Activated B cell treated with CpG ODN at 0.5 μM for 24 hours (primary cell): ENCODE data around the gene PHLPP1. TPM values are rescaled to one million over a fixed set of nuclear protein-coding genes. Genes with fewer than 3 reads are reported as not detected.

Source experiments
- ATAC-seq: fragments of 200-7000 bp; cut with Tn5 transposase; one replicate; pipeline ENCODE4 v1.10.0; 2021; ENCODE audit warnings: low read depth, mild to moderate bottlenecking, moderate library complexity
- CTCF ChIA-PET: fragments of 350-600 bp; sonication (Branson Sonifier 250); formaldehyde crosslinking; loops from one replicate; lab custom pipeline; 2021; ENCODE audit warnings: antibody characterized with exemption; lab: Charles Lee
- POLR2A ChIA-PET: fragments of 350-600 bp; sonication (Branson Sonifier 250); formaldehyde crosslinking; loops from one replicate; lab custom pipeline; 2021; ENCODE audit warnings: antibody characterized with exemption; lab: Charles Lee
- DNase-seq: peaks from one replicate; pipeline ENCODE4 v3.0.0; 2022
- H3K27ac Mint-ChIP-seq: one replicate; pipeline ENCODE4 v1.8.0; 2020; ENCODE audit warnings: mixed read lengths
- H3K27me3 Mint-ChIP-seq: one replicate; pipeline ENCODE4 v1.8.0; 2021; ENCODE audit warnings: mixed read lengths
- H3K36me3 Mint-ChIP-seq: one replicate; pipeline ENCODE4 v1.8.0; 2021; ENCODE audit warnings: low read depth, mixed read lengths
- H3K4me1 Mint-ChIP-seq: one replicate; pipeline ENCODE4 v1.8.0; 2021; ENCODE audit warnings: mixed read lengths
- H3K4me3 Mint-ChIP-seq: one replicate; pipeline ENCODE4 v1.8.0; 2020; ENCODE audit warnings: mild to moderate bottlenecking, mixed read lengths
- H3K9me3 Mint-ChIP-seq: one replicate; pipeline ENCODE4 v1.8.0; 2020; ENCODE audit warnings: mixed read lengths
- CTCF ChIP-seq: fragments of 200-600 bp; IDR thresholded peaks from one replicate; pipeline ENCODE4 v1.8.0; 2022; ENCODE audit warnings: antibody characterized with exemption, mild to moderate bottlenecking
- intact Hi-C: fragments of 100-400 bp; cut with micrococcal nuclease; formaldehyde crosslinking; loops from one replicate; pipeline ENCODE4 v1.15.1; 2024
- total RNA-seq: library from RNA; stranded (reverse); gene quantifications from 2 replicates; pipeline ENCODE4 v1.2.3, GENCODE V29; 2022

PHLPP1 gene
- total RNA-seq, 1 donor from 2014 or later = 16.1 TPM

GRCh38 chr18:62812242-62812641 lies 96.9 kb downstream of the PHLPP1 start:
- ATAC-seq (no peak), DNase-seq (no peak)
- Mint-ChIP-seq H3K27me3 (no peaks in the 10 kb centered on the region), H3K27ac (no peak overlapping the region), H3K4me1 (peaks cover 17% of the 10 kb centered on the region), H3K9me3 (no peaks in the 10 kb centered on the region), H3K36me3 (no peaks in the 10 kb centered on the region), H3K4me3 (no peak overlapping the region)
- CTCF ChIA-PET = no interaction called here
- POLR2A ChIA-PET = no interaction called here
- intact Hi-C loops = no loop called here
- TF ChIP-seq CTCF = no peak

GRCh38 chr18:62812876-62813275 lies 97.5 kb downstream of the PHLPP1 start:
- CTCF ChIA-PET = no interaction called here
- POLR2A ChIA-PET = no interaction called here
- Mint-ChIP-seq H3K27me3 (no peaks in the 10 kb centered on the region), H3K9me3 (no peaks in the 10 kb centered on the region), H3K27ac (no peak overlapping the region), H3K4me3 (no peak overlapping the region), H3K4me1 (peaks cover 17% of the 10 kb centered on the region), H3K36me3 (no peaks in the 10 kb centered on the region)
- intact Hi-C loops = no loop called here
- ATAC-seq = no peak
- no peak for TF ChIP-seq CTCF
- no peak for DNase-seq

- no peak for ATAC-seq
- ChIA-PET POLR2A (interaction anchor here (0.6 kb wide), 1 partner anchor 59 kb away, joined by 5 read pairs; no protein-coding TSS in a partner anchor), CTCF (interaction anchor here (0.6 kb wide), 1 partner anchor 57 kb away, joined by 4 read pairs; no protein-coding TSS in a partner anchor)
- Mint-ChIP-seq H3K36me3 (no peaks in the 10 kb centered on the region), H3K4me3 (no peak overlapping the region), H3K4me1 (peaks cover 15% of the 10 kb centered on the region), H3K27ac (no peak overlapping the region), H3K9me3 (no peaks in the 10 kb centered on the region), H3K27me3 (no peaks in the 10 kb centered on the region)
- TF ChIP-seq CTCF = no peak
- intact Hi-C loops = loop anchor here (2.0 kb wide), 1 partner anchor 15 kb away; no protein-coding TSS in a partner anchor
- no peak for DNase-seq
These were observed 98.9 kb downstream of the PHLPP1 start for GRCh38 chr18:62814132-62814759.

- ChIA-PET POLR2A (interaction anchor here (0.6 kb wide), 1 partner anchor 55 kb away, joined by 6 read pairs; no protein-coding TSS in a partner anchor), CTCF (no interaction called here)
- ATAC-seq = no peak
- peaks cover 7% of the 10 kb centered on the region for H3K36me3 Mint-ChIP-seq
- H3K4me1 Mint-ChIP-seq = peaks cover 19% of the 10 kb centered on the region
- intact Hi-C loops = no loop called here
- H3K4me3 Mint-ChIP-seq = no peak overlapping the region
- no peaks in the 10 kb centered on the region for H3K9me3 Mint-ChIP-seq
- no peak for TF ChIP-seq CTCF
- no peak overlapping the region for H3K27ac Mint-ChIP-seq
- no peak for DNase-seq
- H3K27me3 Mint-ChIP-seq = no peaks in the 10 kb centered on the region
These were observed 110.0 kb downstream of the PHLPP1 start for GRCh38 chr18:62825382-62825781.

GRCh38 chr18:62827397-62827796 lies 112.1 kb downstream of the PHLPP1 start:
- ATAC-seq = no peak
- intact Hi-C loops = no loop called here
- Mint-ChIP-seq H3K4me3 (no peak overlapping the region), H3K36me3 (peaks cover 11% of the 10 kb centered on the region), H3K27me3 (no peaks in the 10 kb centered on the region), H3K4me1 (peaks cover 29% of the 10 kb centered on the region), H3K9me3 (no peaks in the 10 kb centered on the region), H3K27ac (no peak overlapping the region)
- no peak for TF ChIP-seq CTCF
- DNase-seq = no peak
- ChIA-PET CTCF (no interaction called here), POLR2A (no interaction called here)
